PFSK-1 (cell line): Measurements from ENCODE around the gene UBQLN1.

Experiments used
- FOXP2 ChIP-seq: optimal IDR thresholded peaks from 2 replicates; pipeline ENCODE3; 2011; ENCODE audit warnings: borderline replicate concordance, control low read depth, inconsistent platforms; ENCODE audit not compliant: insufficient read depth; ENCODE audit errors: extremely low read length, extremely low read depth
- POLR2AphosphoS5 ChIP-seq: IDR thresholded peaks from 2 replicates; pipeline ENCODE4 v1.6.1; 2012; ENCODE audit warnings: low read depth, mild to moderate bottlenecking, control low read depth, low read length, moderate library complexity
- SIN3A ChIP-seq: IDR thresholded peaks from 2 replicates; pipeline ENCODE4 v1.6.1; 2012; ENCODE audit warnings: mild to moderate bottlenecking, low read length, moderate library complexity, borderline replicate concordance; ENCODE audit not compliant: insufficient read depth
- TAF1 ChIP-seq: IDR thresholded peaks from 2 replicates; pipeline ENCODE4 v1.6.1; 2012; ENCODE audit warnings: low read length, control low read depth, borderline replicate concordance; ENCODE audit not compliant: insufficient read depth
- TF ChIP-seq, protein P1 (sequence below), 2 experiments: IDR thresholded peaks; 2 replicates each; pipeline versions ENCODE4 v1.6.1 to v1.8.0; 2011 to 2012; ENCODE audit warnings: low read depth in 2 of 2, low read length in 2 of 2, control low read depth in 1 of 2, inconsistent platforms in 1 of 2, mild to moderate bottlenecking in 1 of 2, moderate library complexity in 1 of 2; ENCODE audit not compliant: insufficient read depth in 1 of 2

DNA sequence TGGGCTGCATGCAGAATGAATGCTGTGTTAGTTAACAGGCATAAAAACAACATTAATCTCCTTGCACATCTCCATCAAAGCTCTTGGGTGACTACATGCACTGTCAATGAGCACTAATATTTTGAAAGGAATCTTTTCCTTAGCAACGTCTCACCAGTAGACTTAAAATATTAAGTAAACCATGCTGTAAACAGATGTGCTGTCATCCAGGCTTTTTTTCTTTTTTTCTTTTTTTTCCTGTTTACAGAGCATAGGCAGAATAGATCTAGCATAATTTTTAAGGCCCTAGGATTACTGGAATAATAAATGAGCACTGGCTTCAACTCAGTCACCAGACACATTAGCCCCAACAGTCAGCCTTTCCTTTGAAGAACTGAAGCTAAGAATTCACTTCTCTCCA lies 36.3 kb downstream of the UBQLN1 start:
- no peak for TF ChIP-seq TAF1
- TF ChIP-seq POLR2AphosphoS5, result no peak
- TF ChIP-seq SIN3A, result no peak
- TF ChIP-seq, protein P1, sequence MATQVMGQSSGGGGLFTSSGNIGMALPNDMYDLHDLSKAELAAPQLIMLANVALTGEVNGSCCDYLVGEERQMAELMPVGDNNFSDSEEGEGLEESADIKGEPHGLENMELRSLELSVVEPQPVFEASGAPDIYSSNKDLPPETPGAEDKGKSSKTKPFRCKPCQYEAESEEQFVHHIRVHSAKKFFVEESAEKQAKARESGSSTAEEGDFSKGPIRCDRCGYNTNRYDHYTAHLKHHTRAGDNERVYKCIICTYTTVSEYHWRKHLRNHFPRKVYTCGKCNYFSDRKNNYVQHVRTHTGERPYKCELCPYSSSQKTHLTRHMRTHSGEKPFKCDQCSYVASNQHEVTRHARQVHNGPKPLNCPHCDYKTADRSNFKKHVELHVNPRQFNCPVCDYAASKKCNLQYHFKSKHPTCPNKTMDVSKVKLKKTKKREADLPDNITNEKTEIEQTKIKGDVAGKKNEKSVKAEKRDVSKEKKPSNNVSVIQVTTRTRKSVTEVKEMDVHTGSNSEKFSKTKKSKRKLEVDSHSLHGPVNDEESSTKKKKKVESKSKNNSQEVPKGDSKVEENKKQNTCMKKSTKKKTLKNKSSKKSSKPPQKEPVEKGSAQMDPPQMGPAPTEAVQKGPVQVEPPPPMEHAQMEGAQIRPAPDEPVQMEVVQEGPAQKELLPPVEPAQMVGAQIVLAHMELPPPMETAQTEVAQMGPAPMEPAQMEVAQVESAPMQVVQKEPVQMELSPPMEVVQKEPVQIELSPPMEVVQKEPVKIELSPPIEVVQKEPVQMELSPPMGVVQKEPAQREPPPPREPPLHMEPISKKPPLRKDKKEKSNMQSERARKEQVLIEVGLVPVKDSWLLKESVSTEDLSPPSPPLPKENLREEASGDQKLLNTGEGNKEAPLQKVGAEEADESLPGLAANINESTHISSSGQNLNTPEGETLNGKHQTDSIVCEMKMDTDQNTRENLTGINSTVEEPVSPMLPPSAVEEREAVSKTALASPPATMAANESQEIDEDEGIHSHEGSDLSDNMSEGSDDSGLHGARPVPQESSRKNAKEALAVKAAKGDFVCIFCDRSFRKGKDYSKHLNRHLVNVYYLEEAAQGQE (IDR thresholded peaks at IDR 0.05; ENCODE audit: insufficient read depth in 1 of 2, low read depth in 2 of 2, low read length in 2 of 2), result no peak
- no peak for TF ChIP-seq FOXP2
